Activated T-helper 2 cell treated with anti-CD3 and anti-CD28 coated beads, Interferon-gamma antibody, Interleukin-2, Interleukin-4, amounts not matched to agents 10 μg/mL and 5 μg/mL and 100 μg/mL, durations not matched to agents 14 hours and 24 hours and 36 hours (primary cell): Measurements from ENCODE around the gene FAM222B. TPM values are rescaled to one million over a fixed set of nuclear protein-coding genes. Genes with fewer than 3 reads are reported as not detected.
"Not testable (repeated sequence)": the region's sequence is repeated elsewhere in the genome, so short reads cannot be mapped to it uniquely, and the experiment has no call there.

Experiments
- DNase-seq: peaks from one replicate; pipeline ENCODE4 v3.0.0; 2021; ENCODE audit warnings: low spot score
- H3K27ac Mint-ChIP-seq: one replicate; pipeline ENCODE4 v1.8.0; 2021; ENCODE audit warnings: mixed read lengths
- H3K27me3 Mint-ChIP-seq: one replicate; pipeline ENCODE4 v1.8.0; 2021; ENCODE audit warnings: low read depth, mixed read lengths
- H3K36me3 Mint-ChIP-seq: one replicate; pipeline ENCODE4 v1.8.0; 2021; ENCODE audit warnings: low read depth, mixed read lengths
- H3K4me1 Mint-ChIP-seq: one replicate; pipeline ENCODE4 v1.8.0; 2021; ENCODE audit warnings: low read depth, mixed read lengths
- H3K4me3 Mint-ChIP-seq: one replicate; pipeline ENCODE4 v1.8.0; 2021; ENCODE audit warnings: low read depth, mild to moderate bottlenecking, moderate library complexity, mixed read lengths
- H3K9me3 Mint-ChIP-seq: one replicate; pipeline ENCODE4 v1.8.0; 2021; ENCODE audit warnings: mixed read lengths
- intact Hi-C: fragments of 100-400 bp; cut with micrococcal nuclease; formaldehyde crosslinking; loops from one replicate; pipeline ENCODE4 v1.15.1; 2023
- total RNA-seq: library from RNA; stranded (reverse); gene quantifications from 2 replicates; pipeline ENCODE4 v1.2.3, GENCODE V29; 2022

Gene FAM222B
- total RNA-seq, 1 donor from 2014 or later = 19.6 TPM

GRCh38 chr17:28816540-28816939 lies 26.1 kb downstream of the FAM222B start:
- Mint-ChIP-seq H3K27ac (peak overlapping the region; percentile 33), H3K27me3 (no peaks in the 10 kb centered on the region), H3K9me3 (no peaks in the 10 kb centered on the region), H3K4me3 (no peak overlapping the region), H3K4me1 (peaks cover 11% of the 10 kb centered on the region), H3K36me3 (no peaks in the 10 kb centered on the region)
- no peak for DNase-seq
- intact Hi-C loops = no loop called here

DNA sequence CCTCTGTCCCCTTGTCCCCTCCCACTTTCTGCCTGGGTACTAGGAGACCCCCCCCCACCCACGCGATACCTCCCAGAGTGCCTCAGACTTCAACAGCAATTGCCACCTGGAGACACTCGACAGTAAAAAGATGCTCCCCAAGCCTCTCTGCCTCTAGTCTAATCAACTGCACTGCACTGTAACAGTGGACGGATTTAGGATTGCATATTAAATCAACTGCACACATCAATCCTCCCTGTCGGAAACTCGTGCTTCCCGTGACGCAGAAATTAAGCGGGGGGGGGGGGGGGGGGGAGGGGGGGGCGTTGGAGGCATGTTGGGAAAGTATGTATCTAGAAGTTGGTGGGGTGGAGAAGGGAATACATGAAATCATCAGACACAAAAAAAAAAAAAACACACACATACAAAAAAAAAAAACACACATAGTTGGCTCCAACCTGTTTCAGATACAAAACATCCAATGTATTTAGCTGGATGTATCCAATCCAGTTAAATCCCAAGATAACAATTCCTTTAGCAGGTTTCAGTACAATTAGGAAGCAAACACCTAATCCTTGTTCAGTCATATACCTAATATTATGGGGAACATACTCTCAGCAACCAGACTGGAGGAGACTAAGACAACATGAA lies 29.7 kb downstream of the FAM222B start:
- no peak for DNase-seq
- Mint-ChIP-seq H3K27ac (peak overlapping the region; percentile 91), H3K4me1 (peaks cover 29% of the 10 kb centered on the region), H3K9me3 (no peaks in the 10 kb centered on the region), H3K36me3 (peaks cover 6% of the 10 kb centered on the region), H3K4me3 (peak overlapping the region; percentile 92), H3K27me3 (no peaks in the 10 kb centered on the region)
- intact Hi-C loops = loop anchor here (2.0 to 5.0 kb wide), 5 partner anchors 30 to 139 kb away; partner anchors contain the start of genes FAM222B, NEK8 and PHF12

- Mint-ChIP-seq H3K9me3 (no peaks in the 10 kb centered on the region), H3K4me3 (peak overlapping the region; percentile 92), H3K27me3 (no peaks in the 10 kb centered on the region)
Observed at GRCh38 chr17:28812091-28812747, 30.4 kb downstream of the FAM222B start.

GRCh38 chr17:28811651-28812090 lies 30.9 kb downstream of the FAM222B start:
- no peak for DNase-seq

More at GRCh38 chr17:28812091-28812747, 30.4 kb downstream of the FAM222B start:
- H3K36me3 Mint-ChIP-seq = peaks cover 10% of the 10 kb centered on the region
- peak overlapping the region; percentile 91 for H3K27ac Mint-ChIP-seq
- H3K4me1 Mint-ChIP-seq = peaks cover 33% of the 10 kb centered on the region
- intact Hi-C loops = loop anchor here (2.0 to 5.0 kb wide), 5 partner anchors 31 to 140 kb away; partner anchors contain the start of genes FAM222B, NEK8 and PHF12
- peak; percentile 95 for DNase-seq

GRCh38 chr17:28810437-28810836 lies 32.2 kb downstream of the FAM222B start:
- Mint-ChIP-seq H3K27ac (peak overlapping the region; percentile 62), H3K36me3 (peaks cover 17% of the 10 kb centered on the region), H3K4me1 (peaks cover 29% of the 10 kb centered on the region), H3K4me3 (peak overlapping the region; percentile 70), H3K9me3 (no peaks in the 10 kb centered on the region), H3K27me3 (no peaks in the 10 kb centered on the region)
- DNase-seq = no peak
- intact Hi-C loops = loop anchor here (2.0 to 5.0 kb wide), 4 partner anchors 33 to 142 kb away; partner anchors contain the start of genes DHRS13 and PHF12

More at GRCh38 chr17:28811651-28812090, 30.9 kb downstream of the FAM222B start:
- peak overlapping the region; percentile 82 for H3K27ac Mint-ChIP-seq
- H3K27me3 Mint-ChIP-seq = no peaks in the 10 kb centered on the region
- intact Hi-C loops = loop anchor here (2.0 to 5.0 kb wide), 6 partner anchors 31 to 141 kb away; partner anchors contain the start of genes DHRS13, FAM222B, NEK8 and PHF12
- peak overlapping the region; percentile 92 for H3K4me3 Mint-ChIP-seq
- peaks cover 10% of the 10 kb centered on the region for H3K36me3 Mint-ChIP-seq
- no peaks in the 10 kb centered on the region for H3K9me3 Mint-ChIP-seq
- H3K4me1 Mint-ChIP-seq = peaks cover 32% of the 10 kb centered on the region

GRCh38 chr17:28807925-28808634 lies 34.5 kb downstream of the FAM222B start:
- Mint-ChIP-seq H3K4me1 (peaks cover 27% of the 10 kb centered on the region), H3K36me3 (peaks cover 24% of the 10 kb centered on the region), H3K9me3 (no peaks in the 10 kb centered on the region), H3K4me3 (no peak overlapping the region), H3K27ac (peak overlapping the region; percentile 72), H3K27me3 (no peaks in the 10 kb centered on the region)
- intact Hi-C loops = no loop called here
- DNase-seq = no peak

DNA sequence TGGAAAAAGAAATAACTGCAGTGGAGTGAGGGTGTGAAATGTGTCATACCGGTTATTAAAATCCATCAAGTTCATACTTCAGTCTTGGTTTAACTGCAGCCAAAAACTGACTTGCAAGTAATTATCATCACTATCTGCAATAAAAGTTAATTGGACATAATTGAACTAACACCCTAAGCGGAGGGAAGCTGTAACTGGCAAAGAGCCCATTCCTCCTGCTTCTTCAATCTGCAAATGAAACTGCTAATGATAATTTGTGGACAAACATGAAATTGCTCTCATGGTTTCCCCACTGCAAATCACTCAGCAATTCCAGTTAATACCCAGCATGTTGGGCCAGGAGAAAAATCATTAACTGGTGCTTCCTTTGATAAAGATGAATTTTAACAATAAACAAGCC lies 46.5 kb downstream of the FAM222B start:
- no peak overlapping the region for H3K4me3 Mint-ChIP-seq
- intact Hi-C loops = no loop called here
- no peaks in the 10 kb centered on the region for H3K27me3 Mint-ChIP-seq
- DNase-seq = no peak
- H3K9me3 Mint-ChIP-seq = no peaks in the 10 kb centered on the region
- peaks cover 6% of the 10 kb centered on the region for H3K4me1 Mint-ChIP-seq
- peaks cover 7% of the 10 kb centered on the region for H3K36me3 Mint-ChIP-seq
- no peak overlapping the region for H3K27ac Mint-ChIP-seq

DNA sequence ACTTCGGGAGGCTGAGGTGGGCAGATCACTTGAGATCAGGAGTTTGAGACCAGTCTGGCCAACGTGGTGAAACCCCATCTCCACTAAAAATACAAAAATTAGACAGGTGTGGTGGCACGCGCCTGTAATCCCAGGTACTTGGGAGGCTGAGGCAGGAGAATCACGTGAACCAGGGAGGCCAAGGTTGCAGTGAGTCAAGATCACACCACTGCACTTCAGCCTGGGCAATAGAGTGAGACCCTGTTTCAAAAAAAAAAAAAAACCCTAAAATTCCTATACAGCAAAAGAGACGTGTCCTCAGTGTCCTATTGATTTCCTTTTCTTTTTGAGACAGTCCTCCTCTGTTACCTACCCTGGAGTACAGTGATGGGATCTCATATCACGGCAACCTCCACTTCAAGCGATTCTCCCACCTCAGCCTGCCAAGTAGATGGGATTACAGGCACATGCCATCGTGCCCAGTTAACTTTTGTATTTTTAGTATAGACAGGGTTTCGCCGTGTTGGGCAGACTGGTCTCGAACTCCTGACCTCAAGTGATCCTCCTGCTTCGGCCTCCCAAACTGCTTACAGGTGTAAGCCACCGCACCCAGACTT lies 47.6 kb downstream of the FAM222B start:
- intact Hi-C loops, H3K9me3 Mint-ChIP-seq, H3K36me3 Mint-ChIP-seq: not testable (repeated sequence)

DNA sequence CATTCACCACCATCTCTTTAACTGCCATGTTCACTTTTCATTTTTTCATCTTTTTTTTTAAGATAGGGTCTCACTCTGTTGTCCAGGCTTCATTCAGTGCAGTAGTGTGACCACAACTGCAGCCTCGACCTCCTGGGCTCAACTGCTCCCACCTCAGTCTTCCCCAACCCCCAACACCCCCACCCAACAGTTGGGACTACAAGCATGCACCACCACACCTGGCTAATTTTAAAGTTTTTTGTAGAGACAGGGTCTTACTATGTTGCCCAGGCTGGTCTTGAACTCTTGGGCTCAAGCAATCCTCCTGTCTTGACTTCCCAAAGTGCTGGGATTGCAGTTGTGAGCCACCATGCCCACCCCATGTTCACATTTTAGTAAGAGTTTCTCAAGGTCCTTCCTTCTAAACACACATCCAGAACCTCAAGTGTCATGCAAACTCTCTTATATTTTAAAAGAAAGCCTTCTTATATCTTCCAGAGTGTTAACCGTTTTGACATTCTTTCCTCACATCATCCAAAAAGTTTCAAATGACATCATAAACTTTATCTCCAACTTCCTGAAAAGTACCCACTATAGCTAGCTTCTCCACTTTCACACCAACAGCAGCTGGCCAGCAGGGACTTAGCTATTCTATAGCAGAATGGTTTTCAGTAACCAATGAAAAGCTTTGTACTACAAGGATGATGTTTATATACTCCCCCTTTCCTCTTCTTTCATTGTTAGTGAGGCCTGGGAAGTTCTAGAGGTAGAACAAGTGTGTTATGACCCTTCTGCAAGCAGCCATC lies 49.5 kb downstream of the FAM222B start:
- H3K27ac Mint-ChIP-seq = no peak overlapping the region
- no peaks in the 10 kb centered on the region for H3K9me3 Mint-ChIP-seq
- intact Hi-C loops = no loop called here
- H3K4me3 Mint-ChIP-seq = no peak overlapping the region
- H3K27me3 Mint-ChIP-seq = no peaks in the 10 kb centered on the region
- no peak for DNase-seq
- peaks cover 10% of the 10 kb centered on the region for H3K4me1 Mint-ChIP-seq
- peaks cover 9% of the 10 kb centered on the region for H3K36me3 Mint-ChIP-seq

More for the DNA sequence above, 47.6 kb downstream of the FAM222B start:
- not testable (repeated sequence) for H3K27ac Mint-ChIP-seq, H3K4me1 Mint-ChIP-seq, H3K27me3 Mint-ChIP-seq, DNase-seq, H3K4me3 Mint-ChIP-seq

DNA sequence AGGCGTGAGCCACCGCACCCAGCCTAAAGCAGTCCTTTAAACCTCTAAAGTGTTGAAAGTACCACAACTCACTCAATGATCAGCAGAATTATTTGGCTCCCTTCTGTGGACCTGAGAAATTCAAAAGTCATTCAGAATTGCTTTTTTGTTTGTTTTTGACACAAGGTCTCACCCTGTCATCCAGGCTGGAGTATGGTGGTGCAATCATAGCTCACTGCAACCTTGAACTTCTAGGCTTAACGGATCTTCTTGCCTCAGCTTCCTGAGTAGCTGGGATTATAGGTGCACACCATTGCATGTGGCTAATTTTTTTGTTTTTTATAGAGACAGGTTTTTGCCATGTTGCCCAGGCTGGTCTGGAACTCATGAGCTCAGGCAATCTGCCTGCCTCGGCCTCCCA lies 54.5 kb downstream of the FAM222B start:
- Mint-ChIP-seq H3K4me1 (peaks cover 4% of the 10 kb centered on the region), H3K36me3 (peaks cover 2% of the 10 kb centered on the region), H3K9me3 (no peaks in the 10 kb centered on the region), H3K27ac (no peak overlapping the region), H3K4me3 (no peak overlapping the region), H3K27me3 (no peaks in the 10 kb centered on the region)
- intact Hi-C loops = no loop called here
- no peak for DNase-seq

DNA sequence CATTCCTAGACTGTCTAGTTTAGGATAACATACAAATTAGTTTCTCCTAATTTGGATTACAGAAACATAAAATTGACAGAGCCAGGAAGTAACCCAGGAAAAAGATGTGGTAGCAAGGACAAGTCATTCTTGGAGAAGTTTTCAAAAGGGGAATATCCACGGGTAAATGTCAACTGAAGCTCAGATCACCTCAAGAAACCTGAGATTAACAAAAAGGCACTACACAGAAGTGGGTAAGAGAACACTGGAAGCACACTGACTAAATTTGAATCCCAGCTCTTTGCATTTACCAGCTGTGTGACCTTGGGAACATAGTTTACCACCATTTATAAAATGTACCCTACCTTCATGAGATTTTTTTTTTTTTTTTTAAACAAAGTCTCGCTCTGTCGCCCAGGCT lies 59.4 kb downstream of the FAM222B start:
- intact Hi-C loops = no loop called here

DNA sequence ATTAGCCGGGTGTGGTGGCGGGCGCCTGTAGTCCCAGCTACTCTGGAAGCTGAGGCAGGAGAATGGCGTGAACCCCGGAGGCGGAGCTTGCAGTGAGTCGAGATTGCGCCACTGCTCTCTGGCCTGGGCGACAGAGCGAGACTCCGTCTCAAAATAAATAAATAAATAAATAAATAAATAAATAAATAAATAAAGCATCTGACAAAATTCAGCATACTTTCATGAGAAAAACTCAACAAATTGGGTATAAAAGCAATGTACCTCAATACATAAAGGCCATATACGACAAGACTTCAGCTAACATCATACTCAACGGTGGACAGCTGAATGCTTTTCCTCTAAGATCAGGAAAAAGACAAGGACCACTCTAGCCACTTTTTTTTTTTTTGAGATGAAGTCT lies 63.0 kb downstream of the FAM222B start:
- not testable (repeated sequence) for H3K27me3 Mint-ChIP-seq, H3K9me3 Mint-ChIP-seq, H3K4me3 Mint-ChIP-seq, H3K27ac Mint-ChIP-seq, DNase-seq
- H3K4me1 Mint-ChIP-seq = peaks cover 20% of the 10 kb centered on the region
- intact Hi-C loops = loop anchor here (5.0 kb wide), 1 partner anchor 33 kb away; no protein-coding TSS in a partner anchor
- H3K36me3 Mint-ChIP-seq = peaks cover 13% of the 10 kb centered on the region

More for the DNA sequence above, 59.4 kb downstream of the FAM222B start:
- Mint-ChIP-seq H3K9me3 (no peaks in the 10 kb centered on the region), H3K4me3 (no peak overlapping the region), H3K27ac (no peak overlapping the region), H3K36me3 (peaks cover 12% of the 10 kb centered on the region), H3K4me1 (peaks cover 8% of the 10 kb centered on the region), H3K27me3 (no peaks in the 10 kb centered on the region)
- no peak for DNase-seq
